ENCODE results near the gene GNAL. TPM values are rescaled to one million over a fixed set of nuclear protein-coding genes. Genes with fewer than 3 reads are reported as not detected.

The GNAL gene
- total RNA-seq, 1 experiment from 2014 or later = 24.0 TPM

DNA sequence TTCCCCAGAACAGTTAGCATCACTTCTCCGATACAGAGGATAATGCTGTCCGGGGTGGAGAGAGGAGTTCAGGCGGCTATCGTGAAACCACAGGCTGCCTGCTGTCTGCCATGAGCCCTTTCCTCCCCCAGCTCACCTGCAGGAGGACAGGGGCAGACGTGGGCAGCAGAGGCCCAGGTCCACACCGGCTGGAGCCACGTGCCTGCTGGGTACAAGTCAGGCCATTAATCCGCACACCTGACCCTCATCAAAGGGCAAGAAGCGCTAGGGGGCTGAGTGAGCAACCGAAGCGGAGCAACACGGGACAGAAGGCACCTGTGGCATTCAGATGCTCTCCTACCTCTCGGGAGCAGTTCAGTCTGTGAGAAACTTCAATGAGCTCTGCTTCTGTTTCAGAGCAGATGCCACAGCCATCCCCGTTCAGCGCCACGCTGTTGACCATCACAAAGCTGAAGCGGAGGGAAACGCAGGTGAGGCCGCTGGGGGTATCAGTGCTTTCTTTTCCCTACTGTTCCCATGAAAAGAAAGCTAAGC lies 197.6 kb downstream of the GNAL start:
- Histone ChIP-seq H4K91ac (ENCODE audit: insufficient read length, low read depth, low read length) (no peak overlapping the region), H2BK120ac (ENCODE audit: low read depth, low read length, poor library complexity, severe bottlenecking) (no peak overlapping the region), H3T11ph (ENCODE audit: low read length) (no peak overlapping the region), H3K56ac (ENCODE audit: insufficient read length, low read depth, low read length) (no peak overlapping the region), H2BK20ac (ENCODE audit: low read depth, low read length, poor library complexity, severe bottlenecking) (no peak overlapping the region), H2BK15ac (ENCODE audit: low read depth, low read length) (no peak overlapping the region), H3K79me2 (ENCODE audit: insufficient read depth, low read length) (no peaks in the 10 kb centered on the region), H3K27ac (ENCODE audit: insufficient read length, low read depth, low read length) (no peak overlapping the region), H3K4ac (ENCODE audit: low read depth, low read length) (no peak overlapping the region), H3K4me2 (ENCODE audit: insufficient read depth, insufficient read length, low read length) (no peak overlapping the region), H2BK5ac (ENCODE audit: insufficient read length, low read length) (no peak overlapping the region), H3K9ac (ENCODE audit: extremely low read depth, insufficient read length, low read length) (no peak overlapping the region), H3K23me2 (ENCODE audit: insufficient read length, low read depth, low read length, poor library complexity, severe bottlenecking) (no peaks in the 10 kb centered on the region), H3K4me1 (ENCODE audit: insufficient read depth, low read length) (no peaks in the 10 kb centered on the region; the same call in 1 of the 2 replicates), H4K5ac (ENCODE audit: insufficient read length, low read depth, low read length) (no peak overlapping the region), H4K8ac (replicated peaks; ENCODE audit: insufficient read length, low read depth, low read length) (no peak overlapping the region), H3K9me3 (ENCODE audit: control insufficient read depth, low read depth, low read length) (no peaks in the 10 kb centered on the region), H3K27me3 (ENCODE audit: insufficient read depth, low read length) (no peaks in the 10 kb centered on the region), H3K14ac (ENCODE audit: insufficient read depth, low read length) (no peak overlapping the region), H3K18ac (ENCODE audit: insufficient read length, low read depth, low read length) (no peak overlapping the region), H2AK5ac (ENCODE audit: insufficient read length, low read length) (no peak overlapping the region), H2BK12ac (ENCODE audit: insufficient read length, low read depth, low read length) (no peak overlapping the region), H2AFZ (ENCODE audit: low read length) (no peak overlapping the region), H3K23ac (ENCODE audit: insufficient read length, low read depth, low read length) (no peak overlapping the region), H4K20me1 (ENCODE audit: control insufficient read depth, insufficient read depth, insufficient read length) (no peaks in the 10 kb centered on the region), H3K79me1 (ENCODE audit: insufficient read depth, low read depth, low read length, poor library complexity, severe bottlenecking) (no peaks in the 10 kb centered on the region)
- no CpG with 5 or more reads among the region's 19 CpGs for WGBS (ENCODE audit: extremely low coverage, insufficient read length, low lambda C conversion rate)
- H3K4me3 Mint-ChIP-seq = peak overlapping the region in 1 of 2 experiments; percentile 28; a peak in 1 of 5 replicates
- H3K36me3 Mint-ChIP-seq (ENCODE audit: insufficient read depth in 1 of 3, low read depth in 3 of 3) = peaks cover 3 to 34% (median 15%) of the 10 kb centered on the region in 3 experiments; a peak in 5 of 7 replicates
- no peaks in the 10 kb centered on the region for H3K27me3 Mint-ChIP-seq (ENCODE audit: low read depth)
- no peaks in the 10 kb centered on the region for H3K9me3 Mint-ChIP-seq
- H3K4me1 Mint-ChIP-seq = peaks cover 4 to 15% of the 10 kb centered on the region in 2 experiments
- no peak for DNase-seq
- TF ChIP-seq, protein P1, sequence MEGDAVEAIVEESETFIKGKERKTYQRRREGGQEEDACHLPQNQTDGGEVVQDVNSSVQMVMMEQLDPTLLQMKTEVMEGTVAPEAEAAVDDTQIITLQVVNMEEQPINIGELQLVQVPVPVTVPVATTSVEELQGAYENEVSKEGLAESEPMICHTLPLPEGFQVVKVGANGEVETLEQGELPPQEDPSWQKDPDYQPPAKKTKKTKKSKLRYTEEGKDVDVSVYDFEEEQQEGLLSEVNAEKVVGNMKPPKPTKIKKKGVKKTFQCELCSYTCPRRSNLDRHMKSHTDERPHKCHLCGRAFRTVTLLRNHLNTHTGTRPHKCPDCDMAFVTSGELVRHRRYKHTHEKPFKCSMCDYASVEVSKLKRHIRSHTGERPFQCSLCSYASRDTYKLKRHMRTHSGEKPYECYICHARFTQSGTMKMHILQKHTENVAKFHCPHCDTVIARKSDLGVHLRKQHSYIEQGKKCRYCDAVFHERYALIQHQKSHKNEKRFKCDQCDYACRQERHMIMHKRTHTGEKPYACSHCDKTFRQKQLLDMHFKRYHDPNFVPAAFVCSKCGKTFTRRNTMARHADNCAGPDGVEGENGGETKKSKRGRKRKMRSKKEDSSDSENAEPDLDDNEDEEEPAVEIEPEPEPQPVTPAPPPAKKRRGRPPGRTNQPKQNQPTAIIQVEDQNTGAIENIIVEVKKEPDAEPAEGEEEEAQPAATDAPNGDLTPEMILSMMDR (conservative IDR thresholded peaks at IDR 0.05) = no peak
- peak overlapping the region in 2 of 3 experiments; percentile 57 to 72; a peak in 3 of 7 replicates for H3K27ac Mint-ChIP-seq
